Progenitor cell of endocrine pancreas (in vitro differentiated cells): ENCODE data around the gene RNF19B. TPM values are rescaled to one million over a fixed set of nuclear protein-coding genes. Genes with fewer than 3 reads are reported as not detected.

Experiments used
- DNase-seq: peaks from one replicate; pipeline ENCODE4 v3.0.0; 2021; ENCODE audit warnings: low spot score; ENCODE audit not compliant: unreplicated experiment
- H3K27ac Mint-ChIP-seq: 2 replicates; pipeline ENCODE4 v1.8.0; 2021; ENCODE audit warnings: mild to moderate bottlenecking, moderate library complexity, mixed read lengths
- H3K27me3 Mint-ChIP-seq: 2 replicates; pipeline ENCODE4 v1.8.0; 2021; ENCODE audit warnings: mixed read lengths
- H3K36me3 Mint-ChIP-seq: 2 replicates; pipeline ENCODE4 v1.8.0; 2022; ENCODE audit warnings: mixed read lengths; ENCODE audit not compliant: insufficient read depth
- H3K4me1 Mint-ChIP-seq: 2 replicates; pipeline ENCODE4 v1.8.0; 2021; ENCODE audit warnings: low read depth, mixed read lengths
- H3K4me3 Mint-ChIP-seq: 2 replicates; pipeline ENCODE4 v1.8.0; 2021; ENCODE audit warnings: low read depth, mild to moderate bottlenecking, moderate library complexity, mixed read lengths
- H3K9me3 Mint-ChIP-seq: 2 replicates; pipeline ENCODE4 v1.8.0; 2021; ENCODE audit warnings: low read depth, mixed read lengths
- total RNA-seq: library from RNA; stranded (reverse); gene quantifications from 2 replicates; pipeline ENCODE4 v1.2.1, GENCODE V29; 2021
- TF ChIP-seq, protein P1 (sequence below): fragments of 200-600 bp; sonication (generic); IDR thresholded peaks from one replicate; pipeline ENCODE4 v1.5.0; 2021; ENCODE audit warnings: antibody characterized with exemption, mild to moderate bottlenecking; ENCODE audit not compliant: unreplicated experiment

Gene RNF19B
- total RNA-seq, 1 donor from 2014 or later = 14.2 TPM

DNA sequence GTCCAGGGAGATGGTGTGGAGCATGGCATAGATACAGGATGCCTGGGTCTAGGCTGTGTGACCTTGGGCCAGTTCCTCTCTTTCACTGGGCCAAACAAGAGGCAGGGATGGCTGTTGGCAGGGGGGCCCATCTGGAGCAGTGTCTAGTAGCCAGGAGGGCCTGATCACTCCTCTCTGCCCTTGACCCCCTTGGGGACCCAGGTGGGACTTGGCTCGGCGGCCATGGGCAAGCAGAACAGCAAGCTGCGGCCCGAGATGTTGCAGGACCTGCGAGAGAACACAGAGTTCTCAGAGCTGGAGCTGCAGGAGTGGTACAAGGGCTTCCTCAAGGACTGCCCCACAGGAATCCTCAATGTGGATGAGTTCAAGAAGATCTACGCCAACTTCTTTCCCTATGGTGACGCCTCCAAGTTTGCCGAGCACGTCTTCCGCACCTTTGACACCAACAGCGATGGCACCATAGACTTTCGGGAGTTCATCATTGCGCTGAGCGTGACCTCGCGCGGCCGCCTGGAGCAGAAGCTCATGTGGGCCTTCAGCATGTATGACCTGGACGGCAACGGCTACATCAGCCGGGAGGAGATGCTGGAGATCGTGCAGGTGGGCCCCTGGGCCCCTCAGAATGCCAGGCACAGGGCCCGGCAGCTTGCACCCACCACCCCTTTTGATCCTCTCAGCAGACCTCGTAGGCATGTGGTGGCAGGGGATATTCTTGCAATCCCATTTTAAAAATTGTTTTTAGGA lies 75.8 kb downstream of the RNF19B start:
- H3K27me3 Mint-ChIP-seq = peaks cover 84% of the 10 kb centered on the region

GRCh38 chr1:32888134-32888533 lies 76.5 kb downstream of the RNF19B start:
- TF ChIP-seq, protein P1, sequence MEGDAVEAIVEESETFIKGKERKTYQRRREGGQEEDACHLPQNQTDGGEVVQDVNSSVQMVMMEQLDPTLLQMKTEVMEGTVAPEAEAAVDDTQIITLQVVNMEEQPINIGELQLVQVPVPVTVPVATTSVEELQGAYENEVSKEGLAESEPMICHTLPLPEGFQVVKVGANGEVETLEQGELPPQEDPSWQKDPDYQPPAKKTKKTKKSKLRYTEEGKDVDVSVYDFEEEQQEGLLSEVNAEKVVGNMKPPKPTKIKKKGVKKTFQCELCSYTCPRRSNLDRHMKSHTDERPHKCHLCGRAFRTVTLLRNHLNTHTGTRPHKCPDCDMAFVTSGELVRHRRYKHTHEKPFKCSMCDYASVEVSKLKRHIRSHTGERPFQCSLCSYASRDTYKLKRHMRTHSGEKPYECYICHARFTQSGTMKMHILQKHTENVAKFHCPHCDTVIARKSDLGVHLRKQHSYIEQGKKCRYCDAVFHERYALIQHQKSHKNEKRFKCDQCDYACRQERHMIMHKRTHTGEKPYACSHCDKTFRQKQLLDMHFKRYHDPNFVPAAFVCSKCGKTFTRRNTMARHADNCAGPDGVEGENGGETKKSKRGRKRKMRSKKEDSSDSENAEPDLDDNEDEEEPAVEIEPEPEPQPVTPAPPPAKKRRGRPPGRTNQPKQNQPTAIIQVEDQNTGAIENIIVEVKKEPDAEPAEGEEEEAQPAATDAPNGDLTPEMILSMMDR = no peak
- Mint-ChIP-seq H3K27ac (no peak overlapping the region), H3K27me3 (peaks cover 85% of the 10 kb centered on the region), H3K9me3 (no peaks in the 10 kb centered on the region), H3K36me3 (no peaks in the 10 kb centered on the region), H3K4me1 (no peaks in the 10 kb centered on the region), H3K4me3 (no peak overlapping the region)
- no peak for DNase-seq

More for the DNA sequence above, 75.8 kb downstream of the RNF19B start:
- Mint-ChIP-seq H3K4me1 (peaks cover 3% of the 10 kb centered on the region), H3K27ac (no peak overlapping the region), H3K9me3 (no peaks in the 10 kb centered on the region), H3K4me3 (no peak overlapping the region), H3K36me3 (no peaks in the 10 kb centered on the region)
- TF ChIP-seq, protein P1 = no peak
- no peak for DNase-seq

GRCh38 chr1:32887623-32888022 lies 77.0 kb downstream of the RNF19B start:
- TF ChIP-seq, protein P1 = no peak
- no peaks in the 10 kb centered on the region for H3K9me3 Mint-ChIP-seq
- no peaks in the 10 kb centered on the region for H3K36me3 Mint-ChIP-seq
- no peak for DNase-seq
- H3K4me1 Mint-ChIP-seq = no peaks in the 10 kb centered on the region
- H3K27ac Mint-ChIP-seq = no peak overlapping the region
- peaks cover 82% of the 10 kb centered on the region for H3K27me3 Mint-ChIP-seq
- no peak overlapping the region for H3K4me3 Mint-ChIP-seq

- Mint-ChIP-seq H3K27ac (no peak overlapping the region), H3K9me3 (no peaks in the 10 kb centered on the region), H3K4me1 (no peaks in the 10 kb centered on the region), H3K4me3 (no peak overlapping the region), H3K27me3 (peaks cover 76% of the 10 kb centered on the region), H3K36me3 (no peaks in the 10 kb centered on the region)
- TF ChIP-seq, protein P1 = no peak
- DNase-seq = no peak
These were observed 77.7 kb downstream of the RNF19B start for GRCh38 chr1:32886828-32887414.

Other genes starting within 250 kb of the RNF19B start
- 101 and 110 TPM in 2 replicates for gene YARS1, start 147.5 kb downstream of the RNF19B start, total RNA-seq
- gene S100PBP, start 147.2 kb downstream of the RNF19B start, total RNA-seq = 62.6 and 66.1 TPM in 2 replicates
- gene FNDC5, start 93.9 kb downstream of the RNF19B start, total RNA-seq = 6.3 and 7.8 TPM in 2 replicates
- 0.96 and 1.1 TPM in 2 replicates for gene HPCA, start 78.3 kb downstream of the RNF19B start, total RNA-seq
- 23.2 and 27.0 TPM in 2 replicates for gene TMEM54, start 63.4 kb downstream of the RNF19B start, total RNA-seq
- gene AK2, start 72.1 kb upstream of the RNF19B start, total RNA-seq = 115 and 116 TPM in 2 replicates
- 4.8 and 5.2 TPM in 2 replicates for gene AZIN2, start 116.3 kb upstream of the RNF19B start, total RNA-seq
- 6.6 and 7.4 TPM in 2 replicates for gene TRIM62, start 217.2 kb upstream of the RNF19B start, total RNA-seq